Vagina (tissue), 2 donors: ENCODE data around the gene ARMC9.

Experiments used
- POLR2A ChIP-seq, 2 donors: fragments of 450-650 bp; IDR thresholded peaks; one replicate each; pipeline ENCODE4 v1.6.1; 2017; ENCODE audit warnings: antibody characterized with exemption in 2 of 2, mild to moderate bottlenecking in 2 of 2, moderate library complexity in 2 of 2
- TF ChIP-seq, protein P1 (sequence below), 3 experiments: fragments of 450-650 bp in 2 of 3; fragments of 200-600 bp in 1 of 3; sonication (generic) in 1 of 3; IDR thresholded peaks; one replicate each; pipeline ENCODE4 v1.5.1; 2017 to 2019; ENCODE audit warnings: antibody characterized with exemption in 3 of 3, mild to moderate bottlenecking in 2 of 3, moderate library complexity in 2 of 3

DNA sequence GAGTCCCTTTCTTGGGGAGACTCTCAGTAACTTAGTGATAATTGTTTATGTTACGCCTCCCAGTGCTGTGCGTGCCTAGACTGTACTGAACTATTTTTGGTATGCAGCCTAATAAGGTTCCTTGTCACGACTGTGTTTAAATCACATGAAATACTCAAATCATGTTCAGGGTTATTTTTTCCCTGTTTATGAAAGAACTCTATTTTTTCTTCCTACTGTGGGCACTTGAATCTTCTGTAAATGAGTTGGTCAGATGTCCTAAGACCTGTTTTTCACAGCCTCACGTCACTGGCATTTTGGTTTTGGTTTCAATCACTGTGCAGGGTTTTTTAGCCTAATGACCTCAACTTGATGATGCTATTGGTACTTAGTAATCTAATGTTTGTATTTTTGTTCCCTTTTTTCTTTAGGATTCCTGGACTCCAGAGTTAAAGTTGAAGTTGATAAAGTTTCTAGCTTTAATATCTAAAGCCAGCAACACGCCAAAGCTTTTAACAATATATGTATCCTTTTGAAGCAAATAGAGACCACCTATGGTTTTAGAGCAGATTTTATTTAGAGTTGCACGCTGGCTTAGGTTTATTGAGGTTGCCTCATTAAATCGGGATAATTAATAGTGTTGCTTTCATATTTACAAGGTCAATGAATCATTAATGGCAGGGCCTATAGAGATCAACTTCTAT, 24.0 kb downstream of the ARMC9 start:
- TF ChIP-seq, protein P1, sequence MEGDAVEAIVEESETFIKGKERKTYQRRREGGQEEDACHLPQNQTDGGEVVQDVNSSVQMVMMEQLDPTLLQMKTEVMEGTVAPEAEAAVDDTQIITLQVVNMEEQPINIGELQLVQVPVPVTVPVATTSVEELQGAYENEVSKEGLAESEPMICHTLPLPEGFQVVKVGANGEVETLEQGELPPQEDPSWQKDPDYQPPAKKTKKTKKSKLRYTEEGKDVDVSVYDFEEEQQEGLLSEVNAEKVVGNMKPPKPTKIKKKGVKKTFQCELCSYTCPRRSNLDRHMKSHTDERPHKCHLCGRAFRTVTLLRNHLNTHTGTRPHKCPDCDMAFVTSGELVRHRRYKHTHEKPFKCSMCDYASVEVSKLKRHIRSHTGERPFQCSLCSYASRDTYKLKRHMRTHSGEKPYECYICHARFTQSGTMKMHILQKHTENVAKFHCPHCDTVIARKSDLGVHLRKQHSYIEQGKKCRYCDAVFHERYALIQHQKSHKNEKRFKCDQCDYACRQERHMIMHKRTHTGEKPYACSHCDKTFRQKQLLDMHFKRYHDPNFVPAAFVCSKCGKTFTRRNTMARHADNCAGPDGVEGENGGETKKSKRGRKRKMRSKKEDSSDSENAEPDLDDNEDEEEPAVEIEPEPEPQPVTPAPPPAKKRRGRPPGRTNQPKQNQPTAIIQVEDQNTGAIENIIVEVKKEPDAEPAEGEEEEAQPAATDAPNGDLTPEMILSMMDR (IDR thresholded peaks at IDR 0.05), result no peak
- no peak for TF ChIP-seq POLR2A (IDR thresholded peaks at IDR 0.05)
